Hematopoietic multipotent progenitor cell treated with erythropoietin and hydrocortisone succinate and interleukin-3 and kit ligand, for 17 days (in vitro differentiated cells): ENCODE results near the gene ANKRD13D.

ENCODE experiments used
- DNase-seq: peaks from one replicate; pipeline ENCODE4 v3.0.0-alpha.2; 2015; ENCODE audit warnings: low spot score

The ANKRD13D gene

DNA sequence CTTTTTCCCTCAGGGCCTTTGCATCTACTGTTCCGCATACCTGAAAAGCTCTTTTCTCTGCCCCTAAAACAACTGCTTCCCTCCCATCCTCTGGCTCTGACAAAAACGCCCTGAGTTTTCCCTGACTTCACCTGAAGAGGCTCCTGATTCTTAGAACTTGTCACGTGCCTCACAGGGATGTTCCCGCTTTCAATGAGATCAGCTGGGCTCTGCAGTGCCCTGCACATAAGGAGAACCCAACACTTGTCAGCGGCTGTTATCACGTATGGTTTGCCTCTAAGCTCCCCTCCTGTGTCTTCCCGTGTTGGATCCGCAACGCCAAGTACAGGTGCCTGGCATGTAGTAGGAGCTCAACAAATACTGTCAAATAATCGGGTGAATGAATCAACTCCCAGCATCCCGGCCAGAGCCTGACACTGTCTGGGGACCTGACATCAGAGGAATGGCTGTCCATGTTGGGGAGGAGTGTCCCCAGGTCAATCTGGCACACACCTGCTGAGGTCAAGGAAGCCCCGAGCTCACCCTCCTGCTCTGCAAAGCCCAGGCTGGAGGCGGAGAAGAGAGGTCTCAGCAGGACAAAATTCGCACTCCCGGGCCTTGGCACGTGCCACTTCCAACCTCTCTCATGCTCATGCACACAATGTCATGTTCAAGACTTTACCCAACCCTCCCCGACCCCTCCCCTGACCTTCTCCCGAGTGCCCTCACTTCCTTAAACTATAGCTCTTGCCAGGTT, 27.0 kb upstream of the ANKRD13D start:
- DNase-seq, result no peak

DNA sequence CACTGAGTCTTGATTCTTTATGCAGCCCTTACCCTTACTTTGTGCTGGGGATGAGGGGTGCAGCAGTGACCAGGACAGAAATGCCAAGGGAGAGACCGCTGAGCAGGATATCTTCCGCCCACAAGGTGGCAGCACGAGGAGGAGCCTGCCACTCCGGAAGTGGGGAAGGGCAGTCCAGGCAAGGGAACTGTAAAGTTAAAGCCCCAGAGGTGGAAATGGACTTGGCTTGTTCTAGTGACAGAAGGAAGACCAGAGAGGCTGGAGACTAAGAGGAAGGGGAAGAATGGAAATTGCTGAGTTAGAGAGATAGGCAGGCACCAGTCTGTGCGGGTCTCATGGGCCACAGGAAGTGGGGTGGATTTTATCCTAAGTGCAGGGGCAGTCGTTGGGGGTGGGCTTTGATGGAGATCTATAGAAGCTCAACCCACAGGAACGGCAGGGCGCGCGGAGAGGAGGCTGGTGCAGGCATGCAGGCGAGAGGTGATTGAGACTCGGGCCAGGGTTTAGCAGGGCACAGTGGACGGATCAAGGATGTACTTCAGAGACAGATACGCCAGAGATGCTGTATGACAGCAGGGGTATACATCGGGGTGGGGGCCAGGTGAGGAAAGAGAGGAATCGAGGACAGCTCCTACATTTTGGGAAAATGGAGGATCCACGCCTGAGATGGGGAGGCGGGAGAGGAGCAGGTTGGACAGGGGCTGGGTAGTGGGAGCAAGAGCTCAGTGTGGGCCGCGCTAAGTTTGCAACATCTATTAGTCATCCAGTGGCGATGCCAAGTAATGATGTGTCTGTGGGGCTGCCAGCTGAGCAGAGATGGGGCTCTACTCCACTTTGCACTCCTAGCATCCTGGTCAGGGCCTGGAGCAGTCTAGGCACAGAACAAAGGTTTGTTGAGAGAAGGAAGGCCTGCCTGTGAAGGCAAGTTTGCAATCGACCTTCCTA, 26.1 kb upstream of the ANKRD13D start:
- peak; percentile 83 for DNase-seq

DNA sequence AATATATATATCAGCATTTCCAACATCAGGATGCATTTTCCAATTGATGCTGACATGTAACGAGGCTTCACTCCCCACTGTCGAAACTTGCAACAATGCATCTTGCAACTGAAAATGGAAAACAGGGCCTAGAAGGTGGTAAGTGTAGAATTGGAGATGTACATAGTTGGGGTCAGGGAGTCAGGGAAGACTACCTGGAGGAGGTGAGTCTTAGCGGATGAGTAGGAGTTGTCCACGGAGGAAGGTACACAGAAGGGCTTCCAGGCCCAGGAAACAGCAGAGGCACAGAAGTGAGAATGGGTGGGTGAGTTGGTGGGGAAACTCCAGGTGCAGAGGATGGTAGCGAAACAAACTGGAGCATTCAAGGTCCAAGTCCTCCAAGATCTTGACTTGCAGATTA, 24.8 kb upstream of the ANKRD13D start:
- DNase-seq, result no peak

DNA sequence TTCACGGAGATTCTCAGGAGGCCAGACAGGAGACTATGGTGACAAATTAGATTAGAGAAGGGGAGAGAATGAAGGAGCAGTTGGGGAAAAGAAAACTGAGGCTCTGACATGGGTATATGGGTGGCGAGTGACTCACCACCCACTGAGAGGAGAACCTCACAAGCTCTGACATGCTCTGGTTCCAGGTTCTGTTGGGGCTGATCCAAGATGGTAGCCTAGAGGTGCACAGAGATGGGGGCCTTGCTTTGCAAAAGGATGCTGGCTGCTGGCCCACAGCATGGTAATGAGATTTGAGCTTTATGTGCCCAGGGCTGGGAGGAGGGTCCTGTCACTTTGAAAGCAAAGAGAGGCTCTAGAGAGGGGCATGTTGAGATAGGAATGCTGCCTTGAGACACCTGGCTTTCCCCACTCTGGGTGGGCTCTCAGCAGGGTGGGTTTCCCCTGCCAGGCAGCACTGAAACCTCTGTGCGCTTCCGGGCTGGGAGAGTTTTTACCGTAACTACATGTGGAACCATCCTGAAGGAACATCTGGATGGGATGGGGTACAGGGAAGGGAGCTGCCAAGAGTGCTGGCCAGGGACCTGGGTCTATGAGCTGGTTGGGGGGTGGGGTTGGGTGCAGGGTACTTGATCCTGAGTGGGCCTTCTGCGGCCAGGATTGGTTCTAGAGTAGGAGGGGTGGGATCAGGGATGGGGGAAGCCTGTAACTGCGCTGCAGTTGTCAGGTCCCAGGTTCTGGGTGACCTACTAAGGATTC, 24.0 kb upstream of the ANKRD13D start:
- DNase-seq, result no peak

DNA sequence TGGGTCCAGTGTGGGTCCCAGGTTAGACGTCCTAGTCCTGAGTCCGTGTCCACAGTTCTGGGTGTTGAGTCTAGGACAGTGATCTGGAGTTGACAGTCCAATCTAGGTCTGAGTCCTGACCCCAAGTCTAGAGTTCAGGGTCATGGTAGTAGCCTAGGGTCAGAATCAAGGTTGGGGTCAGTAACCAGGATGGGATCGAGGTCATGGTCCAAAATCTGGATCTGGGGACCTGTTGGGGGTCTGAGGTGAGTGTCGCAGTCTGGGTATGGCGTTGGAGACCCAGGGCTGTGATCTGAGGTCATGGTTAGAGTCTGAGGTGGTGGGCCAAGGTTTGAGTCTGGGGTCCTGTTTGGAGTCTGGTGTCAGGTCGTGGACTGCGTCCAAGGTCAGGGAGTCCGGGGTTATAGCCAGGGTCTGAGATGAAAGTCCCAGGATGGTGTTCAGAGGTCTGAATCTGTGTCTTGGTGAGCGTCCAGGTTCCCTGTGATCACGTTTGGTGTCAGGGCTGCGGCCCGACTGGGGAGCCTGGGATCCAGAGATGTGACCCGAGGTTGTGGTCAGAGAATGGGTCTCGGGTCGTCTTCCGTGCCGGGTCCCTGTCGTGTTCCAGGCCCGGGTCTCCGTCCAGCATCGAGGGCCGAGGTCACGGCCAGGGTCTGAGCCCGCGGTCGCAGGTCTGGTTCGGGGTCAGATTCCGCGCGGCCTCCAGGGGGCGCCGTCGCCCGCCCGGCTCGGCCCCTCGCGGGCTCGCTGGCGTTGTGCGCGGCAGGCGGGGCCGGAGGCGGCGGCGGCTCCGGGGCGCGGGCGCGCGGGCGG, 23.3 kb upstream of the ANKRD13D start:
- peak; percentile 85 for DNase-seq

DNA sequence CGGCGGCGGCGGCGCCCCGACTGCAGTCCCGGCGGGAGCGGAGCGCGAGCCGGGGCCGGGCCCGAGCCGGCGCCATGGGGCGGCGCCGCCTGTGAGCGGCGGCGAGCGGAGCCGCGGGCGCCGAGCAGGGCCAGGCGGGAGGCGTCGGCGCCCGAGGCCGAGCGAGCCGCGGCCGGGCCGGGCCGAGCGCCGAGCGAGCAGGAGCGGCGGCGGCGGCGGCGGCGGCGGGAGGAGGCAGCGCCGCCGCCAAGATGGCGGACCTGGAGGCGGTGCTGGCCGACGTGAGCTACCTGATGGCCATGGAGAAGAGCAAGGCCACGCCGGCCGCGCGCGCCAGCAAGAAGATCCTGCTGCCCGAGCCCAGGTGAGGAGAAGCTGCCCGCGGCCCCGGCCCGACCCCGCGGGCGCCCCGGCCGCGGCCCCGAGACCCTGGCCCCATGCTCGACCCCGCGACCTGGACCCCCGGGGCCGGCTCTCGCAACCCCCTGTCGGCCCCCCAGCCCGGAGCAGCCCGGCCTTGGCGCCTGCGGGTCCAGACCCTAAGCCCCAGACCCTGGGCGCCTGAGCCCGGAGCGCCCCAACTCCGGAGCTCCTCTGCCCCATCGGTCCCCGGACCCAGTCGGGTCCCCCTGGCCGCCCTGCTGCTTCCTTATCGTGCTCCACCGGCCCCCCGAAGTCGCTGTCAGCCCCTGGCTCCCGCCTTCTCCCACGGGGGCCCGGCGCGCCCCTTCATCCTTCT, 22.5 kb upstream of the ANKRD13D start, which contains the start of gene GRK2:
TSS of gene GRK2 (plus strand) at position 25 of the 739 bp plus-strand sequence. CDS start at position 252, 227 bp downstream.
- DNase-seq, result no peak

DNA sequence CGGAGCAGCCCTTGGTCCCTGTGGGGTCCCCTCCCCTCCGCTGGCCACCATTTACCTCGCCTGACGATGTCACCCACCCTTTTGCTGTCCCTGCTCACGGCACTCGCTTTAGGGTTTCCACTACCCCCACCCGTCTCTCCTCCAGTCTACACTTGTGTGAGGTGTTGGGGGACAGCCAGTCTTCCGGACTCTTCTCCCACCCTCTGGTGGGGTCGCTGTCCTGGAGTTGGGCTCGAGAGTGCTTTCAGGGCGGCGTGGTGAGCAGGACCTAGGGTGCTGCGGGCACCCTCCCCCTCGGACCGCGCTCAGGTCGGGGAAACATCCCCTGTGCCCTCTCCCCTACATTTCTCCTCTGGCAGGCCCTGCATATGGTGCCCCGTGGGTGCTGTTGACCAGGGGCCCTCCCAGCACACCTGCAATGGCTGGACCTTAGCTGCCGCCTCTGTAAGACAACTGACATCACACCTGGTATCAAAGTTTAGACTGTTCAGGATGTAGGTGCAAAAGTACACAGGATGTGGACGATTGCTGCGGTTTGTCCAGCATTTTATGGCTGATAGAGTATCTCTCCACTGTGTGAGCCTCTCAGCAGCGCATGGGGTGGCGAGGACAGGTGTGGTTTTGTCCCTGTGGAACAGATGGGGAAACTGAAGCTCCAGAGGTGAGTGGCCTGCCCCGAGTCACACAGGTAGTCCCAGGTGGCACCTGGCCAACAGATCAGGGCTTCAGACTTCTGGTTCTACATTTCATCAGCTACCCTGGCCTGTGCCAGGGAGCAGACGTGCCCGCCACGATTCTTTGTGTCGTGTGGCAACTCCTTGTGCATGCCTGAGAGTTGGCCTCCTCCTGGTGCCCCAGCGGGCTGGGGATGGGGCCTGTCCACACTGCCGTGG, 21.7 kb upstream of the ANKRD13D start:
- peak; percentile 39 for DNase-seq

DNA sequence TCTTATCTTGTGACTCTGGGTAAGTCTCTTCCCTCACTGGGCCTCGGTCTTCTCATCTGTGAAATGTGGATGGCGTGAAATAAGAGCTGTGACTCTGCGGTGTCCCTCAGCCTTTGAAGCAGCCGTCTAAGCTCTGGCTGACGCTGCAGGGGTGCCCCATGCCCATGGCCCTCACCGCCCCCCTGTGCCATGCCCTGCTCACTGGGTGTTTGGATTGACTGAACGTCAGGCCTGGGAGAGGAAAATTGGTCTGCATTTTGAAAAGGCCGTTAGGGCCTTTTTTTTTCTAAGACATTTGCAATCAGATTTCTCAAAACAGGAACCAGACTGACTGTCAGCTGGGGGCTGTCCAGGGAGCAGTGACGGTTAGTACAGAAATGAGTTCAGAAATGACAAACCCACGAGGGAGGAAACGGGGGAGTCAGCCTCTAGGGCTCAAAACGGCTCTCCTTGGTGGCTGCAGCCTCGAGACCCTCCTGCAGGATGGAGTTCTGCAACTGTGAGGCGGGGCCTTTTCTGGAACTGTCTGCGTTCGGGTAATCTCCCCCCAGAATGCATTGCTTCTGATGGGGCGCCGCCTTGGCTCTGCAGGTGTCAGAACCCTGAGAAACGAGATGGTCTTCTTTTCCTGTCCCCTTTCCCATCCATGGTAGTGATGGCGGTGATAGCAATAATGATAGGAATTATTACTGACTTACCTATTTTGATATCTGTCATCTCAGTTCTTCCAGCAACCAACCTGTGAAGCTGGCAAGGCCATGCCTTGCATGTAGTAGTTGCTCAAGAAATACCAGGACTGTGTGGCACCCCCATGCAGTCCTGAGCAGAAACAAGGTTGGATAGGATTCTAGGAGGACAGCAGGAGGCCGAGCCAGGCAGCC, 20.8 kb upstream of the ANKRD13D start:
- no peak for DNase-seq

DNA sequence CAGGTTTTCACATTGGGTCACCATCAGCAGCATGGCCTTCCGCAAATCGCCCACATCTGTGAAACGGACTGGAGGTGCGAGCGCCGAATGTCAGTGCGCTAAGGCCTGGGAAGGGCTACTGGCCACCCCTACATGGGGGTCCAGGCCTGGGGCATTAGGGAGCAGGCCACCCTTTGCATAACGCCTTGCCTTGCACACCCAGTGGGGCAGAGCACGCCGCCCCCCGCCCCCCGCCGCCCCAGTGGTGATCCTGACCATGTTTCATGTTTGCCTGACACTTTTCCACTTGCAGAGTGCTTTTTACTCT, 20.2 kb upstream of the ANKRD13D start:
- no peak for DNase-seq

DNA sequence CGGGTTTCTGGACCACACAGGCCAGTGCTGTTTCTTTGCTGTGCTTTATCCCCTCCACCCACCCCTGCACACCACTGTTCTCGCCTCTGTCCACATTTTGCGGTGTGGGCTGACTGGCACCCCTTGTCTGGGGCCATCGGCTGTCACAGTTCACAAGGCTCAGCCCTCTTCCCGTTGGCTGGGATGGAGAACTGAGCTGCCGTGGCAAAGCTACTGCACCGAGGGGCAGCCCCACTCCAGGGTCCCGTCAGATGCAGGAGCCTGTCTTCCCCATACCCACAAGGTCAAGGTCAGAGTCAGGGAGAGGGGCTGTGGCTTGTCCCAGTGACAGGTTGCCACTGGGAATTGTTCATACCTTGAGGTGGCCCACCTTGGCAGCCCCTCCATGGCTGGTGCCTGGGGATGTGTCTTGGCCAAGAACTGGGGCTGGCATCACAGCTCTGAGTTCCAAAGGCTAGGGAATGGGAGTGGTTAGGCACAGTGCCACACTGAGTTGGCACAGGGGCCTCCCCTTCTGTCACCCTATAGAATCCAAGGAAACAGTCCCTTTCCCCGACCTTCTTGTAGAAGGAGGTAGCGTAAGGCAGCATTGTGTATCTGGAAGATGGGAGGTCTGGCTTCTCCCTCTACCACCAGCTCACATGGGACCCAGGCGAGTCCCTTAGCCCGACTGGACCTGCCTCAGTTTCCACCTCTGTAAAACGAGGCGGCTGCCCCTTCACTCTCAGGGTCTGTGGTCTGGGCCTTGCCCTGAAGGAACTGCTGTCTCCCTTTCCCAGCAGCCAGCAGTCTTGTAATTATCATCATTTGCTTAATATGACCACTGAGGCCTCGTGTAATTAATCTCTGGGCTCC, 19.5 kb upstream of the ANKRD13D start:
- peak; percentile 22 for DNase-seq

DNA sequence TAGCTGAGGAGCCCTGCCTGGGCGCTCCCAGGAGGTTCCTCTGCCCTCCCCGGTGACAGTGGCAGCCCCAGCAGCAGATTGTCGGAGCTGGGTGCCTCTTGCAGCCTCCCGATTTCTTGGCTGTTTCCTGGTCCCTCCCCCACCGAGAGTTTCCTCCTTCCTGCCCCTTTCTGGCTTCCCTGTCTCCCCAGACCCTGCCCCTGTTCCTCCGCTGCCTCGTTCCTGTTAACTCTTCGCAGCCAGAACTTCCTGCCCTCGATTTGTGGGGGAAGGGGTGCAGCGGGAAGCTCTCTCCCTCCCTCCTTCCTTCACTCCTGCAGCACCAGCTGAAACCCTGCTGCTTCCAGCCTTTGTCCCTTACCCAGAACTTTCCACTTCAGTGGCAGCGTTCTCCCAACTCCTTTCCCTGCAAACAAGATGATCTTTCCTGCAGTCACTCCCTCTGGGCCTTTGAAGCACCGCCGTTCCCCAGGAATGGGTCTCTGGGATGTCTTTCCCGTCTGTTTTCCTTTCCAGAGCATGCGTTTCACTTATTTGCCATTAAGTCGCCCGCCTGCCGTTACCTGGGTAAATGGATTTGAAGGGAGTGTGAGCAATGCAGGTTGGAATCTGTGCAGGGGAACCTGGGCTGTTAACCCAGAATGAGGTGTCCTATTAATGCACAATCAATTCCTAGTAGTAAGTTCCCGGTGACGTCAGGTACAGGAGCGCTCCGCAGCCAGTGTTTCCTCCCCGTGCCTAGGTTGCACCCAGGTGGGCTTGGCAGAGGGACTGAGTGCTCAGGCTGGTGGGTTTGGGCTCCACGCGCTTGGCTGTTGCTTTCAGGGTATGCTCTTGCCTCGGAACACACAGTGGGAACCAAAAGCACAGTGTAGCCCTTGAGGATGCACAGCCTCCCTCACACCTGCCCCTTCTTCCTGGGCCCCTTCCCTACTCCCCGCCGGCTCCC, 18.6 kb upstream of the ANKRD13D start:
- no peak for DNase-seq

DNA sequence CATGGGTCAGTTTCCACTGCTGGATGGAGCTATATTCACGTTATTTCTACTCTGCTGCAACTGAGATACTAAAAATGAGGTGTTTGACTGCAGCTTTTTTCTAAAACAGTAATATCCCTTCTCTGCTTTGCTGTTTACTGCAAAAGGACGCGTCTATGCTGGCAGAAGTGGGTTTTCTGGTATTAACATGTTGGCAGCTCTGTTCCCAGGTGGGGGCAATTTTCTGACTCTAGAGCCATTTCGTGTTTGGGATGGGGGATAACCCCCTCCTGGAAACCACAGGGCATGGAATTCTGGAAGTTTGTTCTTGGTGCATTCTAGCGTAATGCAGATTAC, 17.9 kb upstream of the ANKRD13D start:
- no peak for DNase-seq

DNA sequence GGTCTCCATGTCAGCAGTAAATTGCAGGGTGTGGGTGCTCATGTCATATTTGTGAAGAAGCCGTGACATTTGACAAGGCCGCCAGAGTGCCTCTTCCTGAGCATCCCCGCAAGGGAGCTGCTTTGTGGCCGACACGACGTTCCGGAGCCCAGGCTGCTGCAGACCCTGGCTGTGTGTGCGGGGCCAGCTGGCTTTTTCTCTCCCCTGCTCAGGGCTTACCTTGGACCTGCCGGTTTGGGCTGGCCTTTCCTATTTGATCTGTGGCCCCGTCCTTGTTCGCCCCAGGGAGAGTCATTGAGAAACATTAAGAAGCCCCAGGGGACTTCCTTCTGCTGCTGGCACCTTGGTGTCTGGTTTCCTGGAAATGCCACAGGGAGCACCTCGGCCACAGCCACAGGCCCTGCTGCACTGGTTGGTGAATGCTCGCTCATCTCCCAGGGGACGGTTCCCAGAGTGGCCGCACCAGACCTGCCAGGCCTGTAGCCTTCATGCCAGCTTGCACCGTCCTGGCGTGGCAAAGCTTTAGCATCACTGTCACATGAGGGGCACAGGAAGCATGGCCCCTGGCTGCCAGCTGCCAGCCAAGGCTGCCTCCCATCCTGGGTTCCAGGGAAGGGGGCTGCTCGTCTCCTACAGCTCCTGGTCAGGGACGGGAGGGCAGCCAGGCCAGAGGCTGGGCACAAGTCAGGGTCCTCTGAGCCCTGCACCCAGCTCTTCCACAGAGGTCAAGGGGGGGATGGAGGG, 17.4 kb upstream of the ANKRD13D start:
- no peak for DNase-seq

DNA sequence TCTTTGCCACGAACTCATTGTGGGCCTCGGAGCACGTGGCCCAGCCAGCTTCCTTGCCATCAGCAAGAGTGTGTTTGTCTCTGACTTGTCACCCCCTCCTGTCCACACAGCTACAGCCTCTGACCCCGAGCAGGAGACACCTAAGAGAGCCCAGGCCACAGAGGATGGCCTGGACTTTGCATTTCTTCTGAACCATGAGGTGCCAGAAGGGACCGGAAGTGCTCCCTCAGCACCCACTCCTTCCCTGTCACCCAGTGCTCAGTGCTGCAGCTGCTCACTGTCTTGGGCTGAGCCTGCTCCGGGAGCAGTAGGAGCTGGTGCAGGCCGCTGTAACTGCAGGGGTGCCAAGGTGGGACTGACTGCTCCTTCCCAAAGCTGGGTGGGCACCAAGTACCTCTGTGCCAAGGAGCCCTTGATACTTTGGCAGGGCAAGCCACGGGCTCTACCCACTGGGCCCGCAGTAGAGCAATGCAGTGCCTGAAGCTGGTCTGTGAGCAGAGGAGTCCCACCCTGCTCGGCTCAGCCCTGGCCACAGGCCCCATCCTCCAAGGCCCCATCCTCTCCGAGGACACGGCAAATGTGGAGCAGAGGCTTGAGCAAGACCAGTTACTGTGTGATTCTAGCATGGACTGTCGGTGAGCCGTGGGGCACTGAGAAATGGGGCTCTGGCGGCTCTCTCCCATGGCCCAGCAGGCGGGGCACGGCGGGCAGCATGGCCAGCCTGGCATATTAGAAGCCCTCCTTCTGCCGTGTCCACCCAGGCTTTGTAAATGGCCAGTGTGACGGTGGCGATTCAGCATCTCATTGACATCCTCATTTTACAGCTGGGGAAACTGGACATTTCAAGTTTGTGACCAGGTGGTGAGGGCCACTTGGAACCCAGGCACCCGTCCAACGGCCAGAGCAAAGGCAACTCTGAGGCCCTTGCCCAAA, 16.5 kb upstream of the ANKRD13D start:
- no peak for DNase-seq
